HG02943 (cell line): ENCODE results near the gene IGSF5.
"Not testable (repeated sequence)": the region's sequence is repeated elsewhere in the genome, so short reads cannot be mapped to it uniquely, and the experiment has no call there.

Source experiments
- ATAC-seq: cut with Tn5 transposase; IDR thresholded peaks from one replicate; pipeline ENCODE4 v1.9.1; 2021; ENCODE audit warnings: mild to moderate bottlenecking, low read depth, moderate library complexity; ENCODE audit not compliant: unreplicated experiment

IGSF5 gene

DNA sequence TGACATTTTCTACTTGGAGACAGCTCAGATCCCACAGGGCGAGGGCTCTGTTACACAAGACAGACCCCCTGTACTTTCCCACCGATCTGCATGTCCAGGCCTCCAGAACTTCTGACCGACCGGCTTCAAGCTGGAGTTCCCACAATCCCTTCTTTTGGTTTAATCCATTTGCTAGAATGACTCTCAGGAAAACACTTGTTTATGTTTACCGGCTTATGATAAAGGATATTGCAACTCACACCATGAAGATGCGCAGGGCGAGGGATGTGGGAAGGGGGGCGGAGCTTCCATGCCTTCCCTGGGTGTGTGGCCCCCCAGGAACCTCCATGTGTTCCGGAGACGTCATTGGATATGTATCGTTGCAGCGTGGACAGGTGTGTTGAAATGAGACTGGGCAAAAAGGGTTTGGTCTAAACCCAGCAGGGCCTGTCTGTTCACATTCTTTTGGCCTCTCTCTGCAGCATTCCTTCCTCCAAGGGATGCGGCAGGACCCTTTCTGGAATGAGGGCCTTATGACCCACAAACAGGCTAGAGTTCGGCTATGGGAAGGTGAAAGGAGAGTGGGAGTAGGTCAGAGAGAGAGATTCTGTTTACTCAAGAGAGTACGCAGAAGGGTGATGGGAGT lies 7.5 kb upstream of the IGSF5 start:
- no peak for ATAC-seq

- ATAC-seq: no peak
Measured at GRCh38 chr21:39738566-39738965, 6.4 kb upstream of the IGSF5 start.

DNA sequence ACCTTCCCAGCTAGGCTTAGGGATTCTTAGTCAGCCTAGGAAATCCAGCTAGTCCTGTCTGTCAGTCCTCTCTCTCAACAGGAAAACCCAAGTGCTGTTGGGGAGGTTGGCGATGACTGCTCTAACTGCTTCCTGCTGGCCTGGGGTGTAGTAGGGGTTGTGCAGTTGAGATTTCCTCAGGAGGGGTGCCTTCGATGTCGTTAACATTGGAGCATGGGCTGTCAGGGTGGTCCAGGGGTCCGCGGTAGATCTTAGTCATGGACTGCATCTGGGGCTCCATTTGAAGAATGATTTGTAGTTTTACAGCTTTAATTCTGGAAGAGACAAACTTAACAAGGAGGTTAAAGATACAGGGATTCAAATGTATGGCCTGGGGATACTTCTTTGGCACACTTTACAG lies 5.5 kb upstream of the IGSF5 start:
- ATAC-seq: not testable (repeated sequence)

- ATAC-seq: not testable (repeated sequence)
Measured at GRCh38 chr21:39742561-39742960, 2.4 kb upstream of the IGSF5 start.

- ATAC-seq: not testable (repeated sequence)
Measured at GRCh38 chr21:39745332-39745731, 349 bp downstream of the IGSF5 start.

DNA sequence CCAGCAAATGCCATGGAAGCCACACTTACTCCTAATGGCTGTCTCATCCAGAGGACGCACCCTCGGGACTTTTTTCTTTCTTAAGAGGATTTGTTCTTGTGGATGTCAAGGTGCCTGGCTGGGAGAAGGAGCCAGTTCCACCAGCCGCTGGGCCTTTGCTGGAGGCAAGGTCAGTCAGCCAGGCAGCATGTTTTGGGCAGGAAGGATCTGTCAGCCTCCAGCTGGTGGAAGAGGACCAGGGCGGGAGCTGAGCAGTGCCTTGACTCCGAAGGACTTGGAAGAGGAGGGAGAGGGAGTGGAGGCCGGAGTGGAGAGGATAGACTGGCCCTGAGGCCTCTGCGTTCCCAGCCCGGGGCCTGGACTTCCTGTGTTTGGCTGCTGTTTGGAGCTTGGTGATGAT lies 5.7 kb downstream of the IGSF5 start:
- no peak for ATAC-seq

DNA sequence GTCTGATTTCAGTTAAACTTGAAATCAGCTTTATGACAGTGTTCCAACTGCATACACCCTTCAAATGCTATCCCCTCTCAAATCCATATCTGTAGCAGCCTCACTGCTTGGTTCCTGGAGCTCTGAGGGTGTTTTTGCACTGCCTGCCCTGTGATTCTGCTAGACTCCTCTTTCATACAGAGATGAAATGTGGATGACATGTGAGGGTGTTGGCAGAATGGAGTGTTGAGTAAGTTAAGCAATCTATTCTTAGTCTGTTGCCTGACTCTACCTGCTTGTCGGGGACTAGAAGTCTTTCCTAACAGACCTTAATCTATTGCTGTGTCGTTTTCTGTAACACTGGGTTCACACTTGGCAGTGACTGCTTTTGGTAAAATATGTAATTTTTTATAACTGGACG lies 9.8 kb downstream of the IGSF5 start:
- no peak for ATAC-seq

DNA sequence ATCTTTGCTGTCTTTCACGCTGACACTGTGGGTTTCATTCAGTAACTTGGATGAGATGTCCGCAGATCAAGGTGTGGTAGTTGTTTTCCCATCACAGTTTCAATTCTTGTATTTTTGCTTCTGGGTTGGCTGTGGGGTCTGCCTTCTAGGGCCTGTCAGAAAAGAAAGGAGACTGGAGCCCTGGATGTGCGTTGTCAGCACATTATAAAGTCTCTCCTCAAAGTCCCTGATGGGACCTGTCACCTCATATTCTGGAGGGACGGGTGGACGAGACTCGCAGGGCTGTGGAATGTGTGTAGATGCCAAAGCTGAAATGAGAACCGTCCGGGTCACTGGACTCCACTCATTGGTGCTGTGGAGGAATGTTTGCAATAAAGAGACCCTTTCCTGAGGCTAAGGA lies 11.3 kb downstream of the IGSF5 start:
- no peak for ATAC-seq

DNA sequence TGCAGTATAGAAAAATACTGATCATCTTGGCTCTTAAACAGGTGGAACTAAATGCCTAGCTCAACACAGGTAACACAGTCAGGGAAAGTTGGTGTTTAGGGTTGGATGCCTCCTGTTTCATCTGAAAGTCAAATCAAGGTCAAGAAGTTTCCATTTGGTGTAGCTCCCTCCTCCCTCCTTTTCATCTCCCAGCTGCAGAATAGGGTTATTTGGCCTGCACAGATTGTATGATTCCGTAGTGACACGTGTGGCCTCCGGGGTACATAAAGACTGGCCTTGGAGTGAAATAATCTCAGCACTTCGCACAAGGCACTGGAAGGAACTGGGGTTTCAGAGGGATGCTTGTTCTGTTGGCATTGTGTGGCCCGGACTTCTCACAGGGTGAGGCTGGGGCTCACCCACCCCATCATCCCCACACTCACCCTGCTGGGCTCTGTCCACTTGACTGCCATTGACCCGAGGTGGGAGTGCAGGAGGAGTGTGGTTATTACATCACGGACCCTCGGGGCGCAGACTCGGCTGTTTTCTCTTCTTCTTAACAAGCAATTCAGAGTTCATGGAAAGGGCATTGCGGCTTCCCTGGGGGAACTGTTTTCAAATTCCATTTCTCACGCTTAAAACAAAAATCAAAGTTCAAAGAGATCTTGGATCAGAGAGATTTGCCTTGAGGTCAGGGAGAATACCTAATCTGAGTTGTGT lies 18.4 kb downstream of the IGSF5 start:
- ATAC-seq: no peak

DNA sequence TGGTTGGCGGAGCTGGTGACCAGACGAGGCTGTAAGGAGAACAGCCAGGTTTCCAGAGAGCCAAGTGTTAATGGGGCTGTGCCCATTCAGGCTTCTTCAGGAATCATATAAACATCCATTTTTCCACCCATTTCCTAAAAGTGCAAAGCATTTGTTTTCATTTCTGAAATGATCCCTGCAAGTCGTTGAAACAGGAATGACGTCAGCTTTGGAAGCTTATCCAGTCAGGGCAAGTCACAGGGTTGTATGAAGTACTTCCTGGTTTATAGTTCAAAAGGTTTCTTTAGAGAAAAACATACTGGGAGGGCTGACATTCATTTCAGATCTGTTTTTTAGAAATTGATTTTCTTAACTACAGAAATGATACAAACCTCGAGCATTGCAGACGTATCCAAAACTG lies 29.2 kb downstream of the IGSF5 start:
- no peak for ATAC-seq

DNA sequence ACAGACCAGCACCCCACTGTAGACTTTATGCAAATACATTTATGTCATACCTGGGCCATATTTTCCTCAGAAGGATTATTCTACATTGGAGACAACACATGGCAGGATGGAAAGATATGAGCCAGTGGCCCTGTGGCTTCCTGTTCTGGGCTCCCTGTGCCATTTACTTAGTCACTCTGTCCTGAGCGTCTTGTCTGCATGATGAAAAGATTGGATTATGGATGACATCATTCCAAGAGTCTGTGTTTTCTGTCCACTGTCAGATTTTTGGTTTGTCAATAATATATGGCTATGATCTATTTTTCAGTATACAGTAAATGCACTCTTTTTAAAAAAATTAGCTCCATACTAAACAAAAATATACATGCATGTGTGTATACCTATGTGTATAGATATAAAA lies 30.8 kb downstream of the IGSF5 start:
- ATAC-seq: no peak

DNA sequence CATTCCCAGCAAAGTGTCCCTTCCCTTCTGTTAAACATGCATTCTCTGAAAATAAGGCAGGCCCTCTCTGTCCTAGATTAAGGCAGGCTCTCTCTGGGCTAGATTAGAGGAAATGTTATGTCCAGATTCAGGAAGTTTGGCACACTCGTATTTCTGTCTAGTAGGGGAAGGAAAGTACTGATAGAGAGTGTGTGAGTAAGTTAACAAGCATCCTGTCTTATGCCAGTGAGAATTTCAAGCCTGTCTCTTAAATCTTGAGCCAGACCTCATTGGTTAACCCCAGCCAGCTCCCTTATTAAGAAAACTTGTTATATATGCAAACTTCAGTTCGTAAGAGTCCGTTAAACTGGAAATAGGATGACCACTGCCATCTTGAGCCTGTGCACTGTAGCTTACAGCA lies 31.6 kb downstream of the IGSF5 start:
- no peak for ATAC-seq

- ATAC-seq: no peak
Measured at GRCh38 chr21:39781331-39781730, 36.3 kb downstream of the IGSF5 start.

- ATAC-seq: no peak
Measured at GRCh38 chr21:39788383-39788782, 43.4 kb downstream of the IGSF5 start.

DNA sequence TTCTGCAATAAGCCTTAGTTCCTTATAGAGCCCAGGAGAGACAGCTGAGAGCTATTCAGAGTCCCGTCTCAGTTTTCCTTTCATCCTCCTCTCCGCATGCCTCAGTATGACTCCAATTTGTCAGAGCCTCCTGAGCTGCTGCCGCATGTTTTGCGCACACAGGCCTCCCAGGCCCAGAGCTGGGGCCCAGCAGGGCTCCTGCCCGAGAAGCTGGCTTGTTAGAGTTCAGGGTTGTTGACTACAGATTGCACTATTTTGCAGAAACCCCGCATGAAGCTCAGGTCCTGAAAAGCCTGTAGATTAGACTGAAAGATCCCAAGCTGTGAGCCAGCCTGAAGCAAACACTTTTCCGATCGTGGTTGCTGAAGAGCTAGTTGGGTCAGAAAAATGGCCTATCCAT lies 51.5 kb downstream of the IGSF5 start:
- no peak for ATAC-seq

DNA sequence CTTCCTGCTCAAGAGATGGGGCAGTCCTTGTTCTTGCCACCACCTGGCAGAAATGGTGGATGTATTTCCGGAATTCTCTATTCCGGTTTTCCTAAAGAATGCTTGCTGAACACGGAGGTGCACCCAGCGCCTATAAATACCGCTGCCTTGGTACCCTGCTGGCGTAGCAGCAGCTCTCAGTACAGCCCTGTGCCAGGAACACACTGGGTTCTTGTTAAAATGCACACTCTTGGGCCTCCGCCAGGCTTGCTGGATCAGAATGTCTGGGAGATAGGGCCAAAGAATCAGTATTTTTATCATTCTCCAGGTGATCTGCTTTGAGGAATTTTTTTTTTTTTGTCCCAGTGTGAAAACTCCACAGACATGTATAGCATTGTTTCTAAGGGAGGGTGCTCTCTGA lies 54.2 kb downstream of the IGSF5 start:
- ATAC-seq: no peak

DNA sequence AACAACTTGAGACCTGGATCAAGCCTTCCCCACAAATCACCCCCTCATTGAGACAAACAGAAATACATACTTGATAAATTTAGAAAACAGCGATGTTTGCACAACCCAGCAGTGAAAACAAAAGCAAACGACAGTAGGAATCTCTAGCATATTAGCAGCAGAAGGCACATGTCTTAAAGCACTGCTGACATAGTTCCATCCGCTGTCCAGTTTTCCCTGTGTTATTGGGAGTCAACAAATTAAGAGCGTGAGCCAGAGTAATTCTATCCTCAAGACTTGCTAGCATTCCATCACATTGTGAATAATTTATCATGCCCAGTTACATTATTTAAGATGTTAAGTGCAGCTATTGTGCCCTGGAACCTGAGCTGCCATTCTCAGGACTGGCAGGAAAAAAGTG lies 55.3 kb downstream of the IGSF5 start:
- ATAC-seq: no peak

GRCh38 chr21:39802217-39802616 lies 57.2 kb downstream of the IGSF5 start:
- no peak for ATAC-seq

- ATAC-seq: no peak
Measured at GRCh38 chr21:39803393-39803792, 58.4 kb downstream of the IGSF5 start.

GRCh38 chr21:39804240-39804639 lies 59.3 kb downstream of the IGSF5 start:
- no peak for ATAC-seq

DNA sequence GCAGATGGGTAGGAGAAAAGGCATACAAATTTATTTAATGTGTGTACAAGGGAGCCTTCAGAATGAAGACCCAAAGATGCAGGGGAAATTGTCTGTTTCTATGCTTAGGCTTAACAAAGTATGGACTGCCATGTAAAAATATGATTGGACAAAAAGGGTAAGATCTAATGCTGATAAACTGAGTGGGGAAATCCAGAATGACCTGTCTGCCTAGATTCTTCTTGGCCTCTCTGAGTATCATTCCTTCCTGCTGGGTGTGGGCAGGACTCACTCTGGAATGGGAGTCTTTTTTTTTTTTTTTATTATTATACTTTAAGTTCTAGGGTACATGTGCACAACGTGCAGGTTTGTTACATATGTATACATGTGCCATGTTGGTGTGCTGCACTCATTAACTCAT lies 61.0 kb downstream of the IGSF5 start:
- ATAC-seq: no peak

DNA sequence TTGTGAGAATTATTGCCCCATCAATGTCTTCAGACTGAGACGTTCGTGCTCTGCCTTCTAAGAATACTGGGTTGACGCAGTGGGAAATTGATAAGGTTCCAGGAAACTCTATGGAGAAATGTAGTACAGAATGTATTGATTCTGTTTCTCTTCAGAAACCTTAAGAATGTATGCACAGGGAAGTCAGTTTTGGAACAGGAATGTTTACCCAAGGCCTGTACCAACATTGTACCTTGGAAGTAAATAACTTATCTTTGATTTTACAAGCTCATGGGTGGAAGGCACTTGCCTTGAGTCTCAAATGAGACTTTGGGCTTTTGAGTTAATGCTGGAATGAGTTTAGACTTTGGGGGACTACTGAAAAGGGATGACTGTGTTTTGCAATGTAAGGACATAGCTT lies 62.8 kb downstream of the IGSF5 start:
- no peak for ATAC-seq

DNA sequence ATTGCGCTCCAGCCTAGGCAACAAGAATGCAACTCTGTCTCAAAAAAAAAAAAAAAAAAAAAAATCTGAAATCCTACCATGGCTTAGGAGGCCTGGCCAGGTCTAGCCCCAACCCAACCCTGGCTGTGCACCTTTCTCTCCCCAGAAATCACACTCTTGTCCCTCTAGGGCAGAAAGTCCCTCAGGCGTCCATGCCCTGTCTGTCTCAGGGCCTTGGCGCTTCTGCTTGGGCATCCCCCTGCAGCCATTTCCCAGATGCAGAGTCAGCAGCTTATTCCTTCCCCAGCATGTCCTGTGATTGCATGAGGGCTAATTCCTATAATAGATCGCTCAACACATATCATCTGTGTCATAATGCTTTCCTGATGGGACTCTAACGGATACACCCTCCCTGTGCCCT lies 65.0 kb downstream of the IGSF5 start:
- no peak for ATAC-seq
